GM13977 (cell line): ENCODE measurements around the gene RAB6B.

Source experiments
- DNase-seq: peaks from one replicate; pipeline ENCODE4 v3.0.0; 2012; ENCODE audit warnings: low spot score
- in situ Hi-C: fragments of 300-500 bp; cut with MboI; formaldehyde crosslinking; loops from one replicate; pipeline ENCODE4 v1.12.0; 2022; ENCODE audit warnings: low sequenced_read_pairs, low pct_unique_long_range_greater_than_20kb, mixed read lengths, inconsistent platforms; ENCODE audit not compliant: unreplicated experiment
- TF ChIP-seq, protein P1 (sequence below): IDR thresholded peaks from 2 replicates; pipeline ENCODE4 v1.5.1; 2012; ENCODE audit warnings: mild to moderate bottlenecking, control low read depth; ENCODE audit not compliant: insufficient read depth; ENCODE audit errors: extremely low read depth, missing control alignments

Gene RAB6B

GRCh38 chr3:133835961-133836360 lies 59.7 kb downstream of the RAB6B start:
- in situ Hi-C loops, result no loop called here
- TF ChIP-seq, protein P1, sequence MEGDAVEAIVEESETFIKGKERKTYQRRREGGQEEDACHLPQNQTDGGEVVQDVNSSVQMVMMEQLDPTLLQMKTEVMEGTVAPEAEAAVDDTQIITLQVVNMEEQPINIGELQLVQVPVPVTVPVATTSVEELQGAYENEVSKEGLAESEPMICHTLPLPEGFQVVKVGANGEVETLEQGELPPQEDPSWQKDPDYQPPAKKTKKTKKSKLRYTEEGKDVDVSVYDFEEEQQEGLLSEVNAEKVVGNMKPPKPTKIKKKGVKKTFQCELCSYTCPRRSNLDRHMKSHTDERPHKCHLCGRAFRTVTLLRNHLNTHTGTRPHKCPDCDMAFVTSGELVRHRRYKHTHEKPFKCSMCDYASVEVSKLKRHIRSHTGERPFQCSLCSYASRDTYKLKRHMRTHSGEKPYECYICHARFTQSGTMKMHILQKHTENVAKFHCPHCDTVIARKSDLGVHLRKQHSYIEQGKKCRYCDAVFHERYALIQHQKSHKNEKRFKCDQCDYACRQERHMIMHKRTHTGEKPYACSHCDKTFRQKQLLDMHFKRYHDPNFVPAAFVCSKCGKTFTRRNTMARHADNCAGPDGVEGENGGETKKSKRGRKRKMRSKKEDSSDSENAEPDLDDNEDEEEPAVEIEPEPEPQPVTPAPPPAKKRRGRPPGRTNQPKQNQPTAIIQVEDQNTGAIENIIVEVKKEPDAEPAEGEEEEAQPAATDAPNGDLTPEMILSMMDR, result no peak
- DNase-seq, result no peak

GRCh38 chr3:133835418-133835743 lies 60.3 kb downstream of the RAB6B start:
- in situ Hi-C loops, result no loop called here
- no peak for DNase-seq
- TF ChIP-seq, protein P1, result no peak

- TF ChIP-seq, protein P1, result no peak
- in situ Hi-C loops, result no loop called here
- no peak for DNase-seq
Observed at GRCh38 chr3:133834621-133835417, 60.9 kb downstream of the RAB6B start.

DNA sequence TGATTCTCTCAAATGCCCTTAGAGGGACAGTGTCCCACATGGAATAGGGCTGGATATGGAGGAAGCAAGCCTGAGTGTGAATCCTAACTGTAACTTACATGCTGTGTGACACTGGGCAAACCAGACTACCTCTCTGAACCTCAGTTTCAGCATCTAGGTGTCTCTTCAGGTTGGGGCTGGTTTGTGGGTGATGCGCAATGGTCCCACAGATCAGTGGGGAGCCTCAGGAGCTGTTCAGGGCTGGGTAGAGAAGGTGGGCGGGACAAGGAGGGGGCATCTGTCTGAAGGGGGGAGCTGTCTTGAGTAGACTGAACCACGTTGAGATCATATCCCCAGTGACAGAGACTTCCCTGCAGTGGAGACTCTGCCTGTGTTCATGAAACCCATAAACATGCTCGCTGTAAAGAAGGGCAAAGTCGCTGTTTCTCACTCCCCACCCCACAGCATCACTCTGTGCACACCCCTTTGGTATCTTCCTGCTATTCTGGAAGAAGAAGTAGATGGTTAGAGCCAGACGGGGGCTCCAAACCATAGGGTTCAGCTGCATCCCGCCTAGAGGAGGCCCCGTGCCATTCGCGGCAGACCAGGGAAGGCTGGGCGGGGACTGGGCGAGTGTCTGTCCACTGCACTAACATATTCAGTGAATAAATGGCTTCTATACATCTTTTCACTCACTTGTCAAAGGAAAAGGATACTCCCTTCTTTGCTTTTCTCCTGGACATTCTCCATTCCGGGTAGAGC lies 61.6 kb downstream of the RAB6B start:
- in situ Hi-C loops, result no loop called here
- TF ChIP-seq, protein P1, result no peak
- no peak for DNase-seq

DNA sequence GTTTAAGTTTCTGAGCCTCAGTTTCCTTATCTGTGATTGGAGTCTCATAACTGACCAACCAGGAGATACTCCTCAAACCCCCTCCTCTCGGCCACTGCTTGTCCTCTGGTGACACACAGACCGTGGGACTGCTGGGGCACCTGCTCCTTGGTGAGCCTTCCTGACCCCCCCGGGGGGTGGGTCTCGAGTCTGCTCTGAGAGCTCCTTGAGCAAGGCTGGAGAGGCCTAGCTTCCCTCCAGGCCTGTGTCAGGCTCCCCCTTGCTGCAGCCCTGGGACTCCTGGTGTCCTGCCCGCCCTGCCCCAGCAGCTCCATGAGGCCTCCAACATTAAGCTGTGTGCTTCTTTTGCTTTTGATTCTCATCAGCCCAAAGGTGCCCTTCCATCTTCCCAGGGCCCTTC lies 62.4 kb downstream of the RAB6B start:
- TF ChIP-seq, protein P1, result no peak
- DNase-seq, result no peak
- in situ Hi-C loops, result no loop called here

- in situ Hi-C loops, result no loop called here
- DNase-seq, result no peak
- TF ChIP-seq, protein P1, result no peak
Observed at GRCh38 chr3:133832802-133833144, 62.9 kb downstream of the RAB6B start.
